Astrocyte of the cerebellum (primary cell): ENCODE data around the gene LHPP.

Source experiments
- DNase-seq: peaks from one replicate; pipeline ENCODE4 v3.0.0-alpha.2; 2011; ENCODE audit warnings: low read depth
- H3K4me3 ChIP-seq: 2 replicates; pipeline ENCODE4 v1.5.1; 2011; ENCODE audit warnings: mild to moderate bottlenecking, low read depth, low read length, moderate library complexity
- CTCF ChIP-seq: IDR thresholded peaks from 2 replicates; pipeline ENCODE4 v1.5.1; 2012; ENCODE audit warnings: low read length, low read depth, moderate library complexity, mild to moderate bottlenecking; ENCODE audit errors: missing control alignments
- in situ Hi-C: cut with HindIII; loops from 2 replicates; pipeline ENCODE4 v1.10.0; 2017; ENCODE audit warnings: low sequenced_read_pairs

Gene LHPP

GRCh38 chr10:124566981-124567835 lies 105.6 kb downstream of the LHPP start:
- H3K4me3 ChIP-seq: no peak overlapping the region
- TF ChIP-seq CTCF: no peak
- in situ Hi-C loops: no loop called here
- no peak for DNase-seq

- no peak overlapping the region for H3K4me3 ChIP-seq
- TF ChIP-seq CTCF: no peak
- in situ Hi-C loops: no loop called here
- no peak for DNase-seq
Observed at GRCh38 chr10:124568339-124568738, 106.7 kb downstream of the LHPP start.

GRCh38 chr10:124568848-124569622 lies 107.4 kb downstream of the LHPP start:
- no peak overlapping the region for H3K4me3 ChIP-seq
- TF ChIP-seq CTCF: no peak
- in situ Hi-C loops: no loop called here
- DNase-seq: no peak

GRCh38 chr10:124569623-124570470 lies 108.2 kb downstream of the LHPP start:
- in situ Hi-C loops: no loop called here
- TF ChIP-seq CTCF: no peak
- no peak overlapping the region for H3K4me3 ChIP-seq
- DNase-seq: no peak

- in situ Hi-C loops: no loop called here
- DNase-seq: no peak
- no peak overlapping the region for H3K4me3 ChIP-seq
- TF ChIP-seq CTCF: no peak
Observed at GRCh38 chr10:124570646-124571045, 109.0 kb downstream of the LHPP start.

GRCh38 chr10:124572751-124573150 lies 111.1 kb downstream of the LHPP start:
- TF ChIP-seq CTCF: no peak
- no peak overlapping the region for H3K4me3 ChIP-seq
- in situ Hi-C loops: no loop called here
- DNase-seq: no peak
